Measurements from ENCODE around the gene CTSF.

GRCh38 chr11:66550887-66551286 lies 17.5 kb downstream of the CTSF start:
- TF ChIP-seq CTCF (conservative IDR thresholded peaks at IDR 0.05; ENCODE audit: low read depth, low read length) (no peak), EZH2 (IDR thresholded peaks at IDR 0.05; ENCODE audit: borderline replicate concordance, low read depth, low read length, poor library complexity, severe bottlenecking) (no peak)
